K562 (cell line): ENCODE results near the gene TXNRD1. TPM values are rescaled to one million over a fixed set of nuclear protein-coding genes. Genes with fewer than 3 reads are reported as not detected.

Source experiments
- CEBPG ChIP-seq, 3 experiments: fragments of 200-800 bp in 1 of 3; sonication (Bioruptor generic) in 1 of 3; sonication (generic) in 1 of 3; formaldehyde crosslinking in 1 of 3; IDR thresholded peaks in 2 of 3; conservative IDR thresholded peaks in 1 of 3; 2 replicates each; pipeline versions ENCODE4 v1.6.1 to v1.8.0; 2016 to 2022; ENCODE audit warnings: missing compliant biosample characterization in 2 of 3, missing genetic modification characterization in 2 of 3, mild to moderate bottlenecking in 1 of 3, missing genetic modification reagents in 1 of 3
- CHD4 ChIP-seq: fragments of 200-600 bp; sonication (generic); IDR thresholded peaks from 3 replicates; pipeline ENCODE4 v1.6.1; 2012; ENCODE audit warnings: low read depth, mild to moderate bottlenecking, mixed read lengths, low read length, inconsistent platforms; ENCODE audit not compliant: insufficient read depth, insufficient replicate concordance, poor library complexity, severe bottlenecking
- CTBP1 ChIP-seq: fragments of 450-650 bp; IDR thresholded peaks from 2 replicates; pipeline ENCODE4 v1.6.1; 2016; ENCODE audit warnings: borderline replicate concordance
- FOSL1 ChIP-seq: fragments of 200-800 bp; sonication (Bioruptor generic); conservative IDR thresholded peaks from 2 replicates; pipeline ENCODE4 v1.6.1; 2016; ENCODE audit warnings: missing genetic modification characterization, missing compliant biosample characterization
- FOXM1 ChIP-seq, 2 experiments: fragments of 450-650 bp in 1 of 2; sonication (generic) in 1 of 2; formaldehyde crosslinking in 1 of 2; IDR thresholded peaks; 2 replicates each; pipeline versions ENCODE4 v1.6.1 to v1.9.0; 2017 to 2022; ENCODE audit warnings: low read depth in 2 of 2, mild to moderate bottlenecking in 2 of 2, missing genetic modification reagents in 1 of 2, moderate library complexity in 1 of 2
- GABPB2 ChIP-seq: fragments of 250-450 bp; sonication (Bioruptor Pico); conservative IDR thresholded peaks from 2 replicates; pipeline ENCODE4 v1.5.1; 2021; ENCODE audit warnings: mild to moderate bottlenecking
- HEY1 ChIP-seq: fragments of 250-450 bp; sonication (Bioruptor Pico); IDR thresholded peaks from 2 replicates; pipeline ENCODE4 v1.5.0; 2020; ENCODE audit warnings: mild to moderate bottlenecking, moderate library complexity, borderline replicate concordance
- MAZ ChIP-seq, 2 experiments: fragments of 450-650 bp in 1 of 2; sonication (generic) in 1 of 2; formaldehyde crosslinking; IDR thresholded peaks in 1 of 2; conservative IDR thresholded peaks in 1 of 2; 2 replicates each; pipeline versions ENCODE4 v1.4.0 to v1.5.0; 2020; ENCODE audit warnings: mild to moderate bottlenecking in 1 of 2, missing genetic modification reagents in 1 of 2
- OTX1 ChIP-seq: fragments of 450-650 bp; formaldehyde crosslinking; IDR thresholded peaks from 2 replicates; pipeline ENCODE4 v1.4.0; 2022; ENCODE audit warnings: mild to moderate bottlenecking
- PHF20 ChIP-seq: fragments of 450-650 bp; IDR thresholded peaks from 2 replicates; pipeline ENCODE4 v1.6.1; 2018; ENCODE audit not compliant: partially characterized antibody
- POLR2B ChIP-seq: fragments of 450-650 bp; IDR thresholded peaks from 2 replicates; pipeline ENCODE4 v1.6.1; 2018; ENCODE audit warnings: low read depth; ENCODE audit not compliant: partially characterized antibody
- RAD21 ChIP-seq, 2 experiments: fragments of 250-450 bp in 1 of 2; fragments of 450-650 bp in 1 of 2; sonication (Bioruptor Pico) in 1 of 2; formaldehyde crosslinking in 1 of 2; IDR thresholded peaks in 1 of 2; conservative IDR thresholded peaks in 1 of 2; 2 replicates each; pipeline versions ENCODE4 v1.4.0 to v1.8.0; 2020 to 2022; ENCODE audit warnings: mild to moderate bottlenecking in 2 of 2, moderate library complexity in 1 of 2
- THRAP3 ChIP-seq: fragments of 450-650 bp; IDR thresholded peaks from 2 replicates; pipeline ENCODE4 v1.6.1; 2016; ENCODE audit warnings: mild to moderate bottlenecking, inconsistent platforms, borderline replicate concordance
- TRIM24 ChIP-seq, 2 experiments: fragments of 450-650 bp; IDR thresholded peaks; 2 replicates each; pipeline ENCODE4 v1.6.1; 2016
- ZNF232 ChIP-seq: sonication (generic); formaldehyde crosslinking; IDR thresholded peaks from 2 replicates; pipeline ENCODE4 v1.8.0; 2022; ENCODE audit warnings: mild to moderate bottlenecking, missing genetic modification reagents
- ZNF24 ChIP-seq: fragments of 450-650 bp; IDR thresholded peaks from 2 replicates; pipeline ENCODE4 v1.6.1; 2016
- ZNF77 ChIP-seq: fragments of 250-450 bp; sonication (Bioruptor Pico); IDR thresholded peaks from 2 replicates; pipeline ENCODE4 v1.5.0; 2020
- polyA plus RNA-seq, 8 experiments: library from polyadenylated mRNA; depleted of rRNA in 4 of 8; stranded (reverse) in 5 of 8; unstranded in 3 of 8; fragments of >200 nt; fragmentation: Nextera tagmentation in 2 of 8; fragmentation: Illumina TruSeq in 1 of 8; extraction: Ambion mirVana in 2 of 8; extraction: Trizol in 1 of 8; gene quantifications; 2 replicates each; pipeline versions ENCODE4 v1.2.1 to v1.2.3, GENCODE V29; 2011 to 2014; ENCODE audit warnings: inconsistent platforms in 1 of 8, missing spikeins in 1 of 8
- total RNA-seq, 7 experiments: library from RNA; depleted of rRNA in 6 of 7; stranded (reverse); fragments of >200 nt in 6 of 7; fragmentation: Illumina TruSeq in 2 of 7; extraction: Trizol in 2 of 7; gene quantifications; 2 replicates each; pipeline versions ENCODE4 v1.2.1 to v1.2.3, GENCODE V29; 2011 to 2021; ENCODE audit warnings: low replicate concordance in 1 of 7
- TF ChIP-seq, protein P1 (sequence below), 2 experiments: fragments of 450-650 bp in 1 of 2; IDR thresholded peaks; 2 replicates each; pipeline ENCODE4 v1.6.1; 2011 to 2017; ENCODE audit warnings: low read depth in 2 of 2, antibody characterized with exemption in 1 of 2, borderline replicate concordance in 1 of 2, low read length in 1 of 2, mild to moderate bottlenecking in 1 of 2, mixed read lengths in 1 of 2; ENCODE audit not compliant: control insufficient read depth in 1 of 2
- TF ChIP-seq, protein P2 (sequence below): fragments of 450-650 bp; IDR thresholded peaks from 2 replicates; pipeline ENCODE4 v1.6.1; 2017; ENCODE audit warnings: antibody characterized with exemption
- TF ChIP-seq, protein P3 (sequence below): fragments of 450-650 bp; IDR thresholded peaks from 2 replicates; pipeline ENCODE4 v1.6.1; 2016; ENCODE audit warnings: low read depth, mild to moderate bottlenecking, moderate library complexity

Gene TXNRD1
- total and polyA plus RNA-seq, 9 of the 15 experiments (the other 6 are each of a cell fraction or from before 2014, with no cell fraction given), result 107 to 189 (median 146) TPM

DNA sequence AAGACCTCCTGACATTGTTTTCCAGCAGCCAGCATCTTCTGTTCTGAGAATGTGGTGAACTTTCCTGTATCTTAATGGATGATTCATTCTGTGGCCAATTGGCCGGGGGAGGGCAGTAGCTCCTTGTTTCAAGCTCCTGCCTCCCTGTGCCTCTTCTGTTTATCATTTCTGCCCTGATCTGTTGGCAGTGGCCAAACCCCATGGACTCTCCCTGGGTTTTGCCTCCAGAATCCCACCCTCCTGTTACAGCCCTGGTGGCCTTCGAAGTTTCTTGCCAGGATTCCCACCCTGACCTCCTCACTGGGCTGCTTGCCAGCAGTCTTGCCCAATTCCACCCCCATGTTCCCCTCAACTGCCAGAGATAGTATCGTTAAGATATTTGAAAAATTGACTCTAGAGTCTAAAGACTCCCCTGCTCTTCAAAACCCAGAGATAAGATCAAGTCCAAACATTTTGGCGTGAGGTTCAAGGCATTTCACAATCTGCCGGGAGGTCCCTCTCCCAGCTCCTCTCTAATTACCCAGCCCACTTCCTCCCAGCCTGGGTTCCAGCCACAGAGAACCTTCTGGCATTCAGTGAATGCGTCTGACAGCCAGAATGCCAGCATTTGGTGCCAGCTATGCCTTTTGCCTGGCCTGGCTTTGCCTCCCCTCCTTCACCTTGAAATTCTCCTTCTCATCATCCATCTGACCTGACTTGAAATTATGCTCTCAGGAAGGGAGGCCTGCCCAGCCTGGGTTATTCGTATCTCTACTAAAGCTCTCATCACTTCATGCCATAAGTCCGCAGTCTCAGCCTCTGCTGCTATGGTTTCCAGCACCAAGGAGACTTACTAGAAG is 37.7 kb upstream of the TXNRD1 start (continued):
- peak; percentile 95 for TF ChIP-seq FOSL1
- no peak for TF ChIP-seq HEY1 (CRISPR knock-in tag)
- TF ChIP-seq TRIM24 (IDR thresholded peaks at IDR 0.05), result 0 out of 4 replicates have a peak, but pooled peaks of 1 of the 2 experiments have one; percentile 30
- no peak for TF ChIP-seq MAZ (CRISPR knock-in tag; conservative IDR thresholded peaks at IDR 0.05 in 1 of 2, IDR thresholded peaks at IDR 0.05 in 1 of 2)
- TF ChIP-seq PHF20, result no peak
- TF ChIP-seq FOXM1 (IDR thresholded peaks at IDR 0.05; ENCODE audit: low read depth), result 0 out of 2 replicates have a peak, but pooled peaks have one; percentile 11
- no peak for TF ChIP-seq FOXM1 (CRISPR knock-in tag; IDR thresholded peaks at IDR 0.05; ENCODE audit: low read depth)
- TF ChIP-seq POLR2B, result no peak
- no peak for TF ChIP-seq GABPB2 (CRISPR knock-in tag)
- TF ChIP-seq ZNF24, result no peak
- peak; percentile 47 to 65 for TF ChIP-seq RAD21 (CRISPR knock-in tag; conservative IDR thresholded peaks at IDR 0.05 in 1 of 2, IDR thresholded peaks at IDR 0.05 in 1 of 2)
- TF ChIP-seq, protein P1, sequence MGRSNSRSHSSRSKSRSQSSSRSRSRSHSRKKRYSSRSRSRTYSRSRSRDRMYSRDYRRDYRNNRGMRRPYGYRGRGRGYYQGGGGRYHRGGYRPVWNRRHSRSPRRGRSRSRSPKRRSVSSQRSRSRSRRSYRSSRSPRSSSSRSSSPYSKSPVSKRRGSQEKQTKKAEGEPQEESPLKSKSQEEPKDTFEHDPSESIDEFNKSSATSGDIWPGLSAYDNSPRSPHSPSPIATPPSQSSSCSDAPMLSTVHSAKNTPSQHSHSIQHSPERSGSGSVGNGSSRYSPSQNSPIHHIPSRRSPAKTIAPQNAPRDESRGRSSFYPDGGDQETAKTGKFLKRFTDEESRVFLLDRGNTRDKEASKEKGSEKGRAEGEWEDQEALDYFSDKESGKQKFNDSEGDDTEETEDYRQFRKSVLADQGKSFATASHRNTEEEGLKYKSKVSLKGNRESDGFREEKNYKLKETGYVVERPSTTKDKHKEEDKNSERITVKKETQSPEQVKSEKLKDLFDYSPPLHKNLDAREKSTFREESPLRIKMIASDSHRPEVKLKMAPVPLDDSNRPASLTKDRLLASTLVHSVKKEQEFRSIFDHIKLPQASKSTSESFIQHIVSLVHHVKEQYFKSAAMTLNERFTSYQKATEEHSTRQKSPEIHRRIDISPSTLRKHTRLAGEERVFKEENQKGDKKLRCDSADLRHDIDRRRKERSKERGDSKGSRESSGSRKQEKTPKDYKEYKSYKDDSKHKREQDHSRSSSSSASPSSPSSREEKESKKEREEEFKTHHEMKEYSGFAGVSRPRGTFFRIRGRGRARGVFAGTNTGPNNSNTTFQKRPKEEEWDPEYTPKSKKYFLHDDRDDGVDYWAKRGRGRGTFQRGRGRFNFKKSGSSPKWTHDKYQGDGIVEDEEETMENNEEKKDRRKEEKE (IDR thresholded peaks at IDR 0.05; ENCODE audit: borderline replicate concordance in 1 of 2, control insufficient read depth in 1 of 2, low read depth in 2 of 2, low read length in 1 of 2), result no peak
- peak; percentile 75 for TF ChIP-seq CHD4
- TF ChIP-seq CTBP1, result peak; percentile 81
- TF ChIP-seq ZNF77 (CRISPR knock-in tag), result no peak
- no peak for TF ChIP-seq OTX1 (CRISPR knock-in tag)
- TF ChIP-seq THRAP3, result no peak
- peak; percentile 44; the same call in 1 of the 2 replicates for TF ChIP-seq CEBPG (CRISPR knock-in tag; IDR thresholded peaks at IDR 0.05)
- peak; percentile 87 to 88 for TF ChIP-seq CEBPG (tag; conservative IDR thresholded peaks at IDR 0.05 in 1 of 2, IDR thresholded peaks at IDR 0.05 in 1 of 2)
- TF ChIP-seq, protein P2, sequence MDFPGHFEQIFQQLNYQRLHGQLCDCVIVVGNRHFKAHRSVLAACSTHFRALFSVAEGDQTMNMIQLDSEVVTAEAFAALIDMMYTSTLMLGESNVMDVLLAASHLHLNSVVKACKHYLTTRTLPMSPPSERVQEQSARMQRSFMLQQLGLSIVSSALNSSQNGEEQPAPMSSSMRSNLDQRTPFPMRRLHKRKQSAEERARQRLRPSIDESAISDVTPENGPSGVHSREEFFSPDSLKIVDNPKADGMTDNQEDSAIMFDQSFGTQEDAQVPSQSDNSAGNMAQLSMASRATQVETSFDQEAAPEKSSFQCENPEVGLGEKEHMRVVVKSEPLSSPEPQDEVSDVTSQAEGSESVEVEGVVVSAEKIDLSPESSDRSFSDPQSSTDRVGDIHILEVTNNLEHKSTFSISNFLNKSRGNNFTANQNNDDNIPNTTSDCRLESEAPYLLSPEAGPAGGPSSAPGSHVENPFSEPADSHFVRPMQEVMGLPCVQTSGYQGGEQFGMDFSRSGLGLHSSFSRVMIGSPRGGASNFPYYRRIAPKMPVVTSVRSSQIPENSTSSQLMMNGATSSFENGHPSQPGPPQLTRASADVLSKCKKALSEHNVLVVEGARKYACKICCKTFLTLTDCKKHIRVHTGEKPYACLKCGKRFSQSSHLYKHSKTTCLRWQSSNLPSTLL, result no peak
- no peak for TF ChIP-seq ZNF232
- TF ChIP-seq, protein P3, sequence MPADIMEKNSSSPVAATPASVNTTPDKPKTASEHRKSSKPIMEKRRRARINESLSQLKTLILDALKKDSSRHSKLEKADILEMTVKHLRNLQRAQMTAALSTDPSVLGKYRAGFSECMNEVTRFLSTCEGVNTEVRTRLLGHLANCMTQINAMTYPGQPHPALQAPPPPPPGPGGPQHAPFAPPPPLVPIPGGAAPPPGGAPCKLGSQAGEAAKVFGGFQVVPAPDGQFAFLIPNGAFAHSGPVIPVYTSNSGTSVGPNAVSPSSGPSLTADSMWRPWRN, result peak; percentile 51
